ENCODE results near the gene SLC38A10. TPM values are rescaled to one million over a fixed set of nuclear protein-coding genes. Genes with fewer than 3 reads are reported as not detected.

Gene SLC38A10
- total and polyA plus RNA-seq, 10 of the 15 experiments (the other 5 are each of a cell fraction or from before 2014, with no cell fraction given): 0.52 to 67.9 (median 22.1) TPM

DNA sequence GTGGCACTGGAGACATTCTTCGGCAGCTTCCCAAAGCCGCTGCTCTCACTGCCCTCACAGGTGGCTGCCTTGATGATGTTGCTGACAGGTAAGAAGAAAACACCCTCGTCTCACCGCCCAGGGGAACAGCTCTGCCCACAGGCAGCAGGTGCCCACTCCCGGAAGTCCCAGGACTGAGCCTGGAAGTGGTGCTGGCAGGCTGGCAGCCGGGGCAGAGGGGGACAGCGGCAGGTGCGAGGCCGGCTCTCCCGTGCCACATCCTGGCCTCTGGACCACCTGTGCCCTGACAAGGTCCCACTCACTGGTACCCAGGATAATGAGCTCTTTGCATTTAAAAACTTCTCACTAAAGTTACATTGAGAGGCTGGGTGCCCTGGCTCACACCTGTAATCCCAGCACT, 92.8 kb downstream of the SLC38A10 start:
- CTCF ChIA-PET: no interaction called here
- no peak overlapping the region for H3K27ac ChIP-seq (ENCODE audit: control insufficient read depth, insufficient read depth)
- H3K9ac ChIP-seq (ENCODE audit: control insufficient read depth, insufficient read depth, low read length): no peak overlapping the region
- BruUV-seq (replicated peaks): no TSS peak
- in situ Hi-C loops (cut with MboI): no loop called here
- no peaks in the 10 kb centered on the region for H4K20me1 ChIP-seq (ENCODE audit: control insufficient read depth, insufficient read depth)
- H3K4me2 ChIP-seq (ENCODE audit: control insufficient read depth, insufficient read depth): no peak overlapping the region
- ATAC-seq: no peak
- RAD21 ChIA-PET (ENCODE audit: unreplicated experiment): no interaction called here
- peaks cover 4 to 8% of the 10 kb centered on the region in 2 experiments; a peak in 2 of 4 replicates for H3K36me3 ChIP-seq (ENCODE audit: control insufficient read depth in 2 of 2, insufficient read depth in 2 of 2, low read length in 1 of 2)
- no peaks in the 10 kb centered on the region for H3K9me3 ChIP-seq (replicated peaks; ENCODE audit: control insufficient read depth, insufficient read depth, low read length)
- H2AFZ ChIP-seq (ENCODE audit: control insufficient read depth, low read depth, low read length): no peak overlapping the region
- no peak for FAIRE-seq
- H3K4me3 ChIP-seq: no peak overlapping the region
- TF ChIP-seq GATAD2B (conservative IDR thresholded peaks at IDR 0.05; ENCODE audit: low read depth) (no peak), SIN3A (IDR thresholded peaks at IDR 0.05; ENCODE audit: low read depth, low read length) (no peak), STAT1 (conservative IDR thresholded peaks at IDR 0.05) (no peak), RBBP5 (conservative IDR thresholded peaks at IDR 0.05) (no peak), SREBF2 (IDR thresholded peaks at IDR 0.05; ENCODE audit: low read length) (no peak), TAF1 (IDR thresholded peaks at IDR 0.05; ENCODE audit: borderline replicate concordance, low read depth, low read length) (no peak), SIX5 (IDR thresholded peaks at IDR 0.05; ENCODE audit: low read depth, low read length, severe bottlenecking) (no peak), JUNB (IDR thresholded peaks at IDR 0.05) (no peak)
- TF ChIP-seq, protein P1, sequence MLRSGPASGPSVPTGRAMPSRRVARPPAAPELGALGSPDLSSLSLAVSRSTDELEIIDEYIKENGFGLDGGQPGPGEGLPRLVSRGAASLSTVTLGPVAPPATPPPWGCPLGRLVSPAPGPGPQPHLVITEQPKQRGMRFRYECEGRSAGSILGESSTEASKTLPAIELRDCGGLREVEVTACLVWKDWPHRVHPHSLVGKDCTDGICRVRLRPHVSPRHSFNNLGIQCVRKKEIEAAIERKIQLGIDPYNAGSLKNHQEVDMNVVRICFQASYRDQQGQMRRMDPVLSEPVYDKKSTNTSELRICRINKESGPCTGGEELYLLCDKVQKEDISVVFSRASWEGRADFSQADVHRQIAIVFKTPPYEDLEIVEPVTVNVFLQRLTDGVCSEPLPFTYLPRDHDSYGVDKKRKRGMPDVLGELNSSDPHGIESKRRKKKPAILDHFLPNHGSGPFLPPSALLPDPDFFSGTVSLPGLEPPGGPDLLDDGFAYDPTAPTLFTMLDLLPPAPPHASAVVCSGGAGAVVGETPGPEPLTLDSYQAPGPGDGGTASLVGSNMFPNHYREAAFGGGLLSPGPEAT (IDR thresholded peaks at IDR 0.05; ENCODE audit: low read depth): no peak
- TF ChIP-seq, protein P2, sequence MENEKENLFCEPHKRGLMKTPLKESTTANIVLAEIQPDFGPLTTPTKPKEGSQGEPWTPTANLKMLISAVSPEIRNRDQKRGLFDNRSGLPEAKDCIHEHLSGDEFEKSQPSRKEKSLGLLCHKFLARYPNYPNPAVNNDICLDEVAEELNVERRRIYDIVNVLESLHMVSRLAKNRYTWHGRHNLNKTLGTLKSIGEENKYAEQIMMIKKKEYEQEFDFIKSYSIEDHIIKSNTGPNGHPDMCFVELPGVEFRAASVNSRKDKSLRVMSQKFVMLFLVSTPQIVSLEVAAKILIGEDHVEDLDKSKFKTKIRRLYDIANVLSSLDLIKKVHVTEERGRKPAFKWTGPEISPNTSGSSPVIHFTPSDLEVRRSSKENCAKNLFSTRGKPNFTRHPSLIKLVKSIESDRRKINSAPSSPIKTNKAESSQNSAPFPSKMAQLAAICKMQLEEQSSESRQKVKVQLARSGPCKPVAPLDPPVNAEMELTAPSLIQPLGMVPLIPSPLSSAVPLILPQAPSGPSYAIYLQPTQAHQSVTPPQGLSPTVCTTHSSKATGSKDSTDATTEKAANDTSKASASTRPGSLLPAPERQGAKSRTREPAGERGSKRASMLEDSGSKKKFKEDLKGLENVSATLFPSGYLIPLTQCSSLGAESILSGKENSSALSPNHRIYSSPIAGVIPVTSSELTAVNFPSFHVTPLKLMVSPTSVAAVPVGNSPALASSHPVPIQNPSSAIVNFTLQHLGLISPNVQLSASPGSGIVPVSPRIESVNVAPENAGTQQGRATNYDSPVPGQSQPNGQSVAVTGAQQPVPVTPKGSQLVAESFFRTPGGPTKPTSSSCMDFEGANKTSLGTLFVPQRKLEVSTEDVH (IDR thresholded peaks at IDR 0.05; ENCODE audit: low read depth, partially characterized antibody): no peak
- TF ChIP-seq, protein P3, sequence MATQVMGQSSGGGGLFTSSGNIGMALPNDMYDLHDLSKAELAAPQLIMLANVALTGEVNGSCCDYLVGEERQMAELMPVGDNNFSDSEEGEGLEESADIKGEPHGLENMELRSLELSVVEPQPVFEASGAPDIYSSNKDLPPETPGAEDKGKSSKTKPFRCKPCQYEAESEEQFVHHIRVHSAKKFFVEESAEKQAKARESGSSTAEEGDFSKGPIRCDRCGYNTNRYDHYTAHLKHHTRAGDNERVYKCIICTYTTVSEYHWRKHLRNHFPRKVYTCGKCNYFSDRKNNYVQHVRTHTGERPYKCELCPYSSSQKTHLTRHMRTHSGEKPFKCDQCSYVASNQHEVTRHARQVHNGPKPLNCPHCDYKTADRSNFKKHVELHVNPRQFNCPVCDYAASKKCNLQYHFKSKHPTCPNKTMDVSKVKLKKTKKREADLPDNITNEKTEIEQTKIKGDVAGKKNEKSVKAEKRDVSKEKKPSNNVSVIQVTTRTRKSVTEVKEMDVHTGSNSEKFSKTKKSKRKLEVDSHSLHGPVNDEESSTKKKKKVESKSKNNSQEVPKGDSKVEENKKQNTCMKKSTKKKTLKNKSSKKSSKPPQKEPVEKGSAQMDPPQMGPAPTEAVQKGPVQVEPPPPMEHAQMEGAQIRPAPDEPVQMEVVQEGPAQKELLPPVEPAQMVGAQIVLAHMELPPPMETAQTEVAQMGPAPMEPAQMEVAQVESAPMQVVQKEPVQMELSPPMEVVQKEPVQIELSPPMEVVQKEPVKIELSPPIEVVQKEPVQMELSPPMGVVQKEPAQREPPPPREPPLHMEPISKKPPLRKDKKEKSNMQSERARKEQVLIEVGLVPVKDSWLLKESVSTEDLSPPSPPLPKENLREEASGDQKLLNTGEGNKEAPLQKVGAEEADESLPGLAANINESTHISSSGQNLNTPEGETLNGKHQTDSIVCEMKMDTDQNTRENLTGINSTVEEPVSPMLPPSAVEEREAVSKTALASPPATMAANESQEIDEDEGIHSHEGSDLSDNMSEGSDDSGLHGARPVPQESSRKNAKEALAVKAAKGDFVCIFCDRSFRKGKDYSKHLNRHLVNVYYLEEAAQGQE (IDR thresholded peaks at IDR 0.05; ENCODE audit: low read depth, low read length): no peak
- H3K79me2 ChIP-seq (ENCODE audit: control insufficient read depth, insufficient read depth, low read length): no peaks in the 10 kb centered on the region
- intact Hi-C loops (cut with micrococcal nuclease; ENCODE audit: unreplicated experiment): no loop called here
- WGBS (ENCODE audit: insufficient coverage, insufficient replicate concordance, low lambda C conversion rate, missing lambda C conversion rate): 96% methylated on average over 10 of the region's 10 CpGs
- no peak for DNase-seq (ENCODE audit: low read depth, low spot score)
- POLR2A ChIA-PET: no interaction called here
- SMC1A ChIA-PET (ENCODE audit: uncharacterized antibody, unreplicated experiment): no interaction called here
- no peaks in the 10 kb centered on the region for H3K4me1 ChIP-seq (ENCODE audit: control insufficient read depth, insufficient read depth, low read length)
- no peaks in the 10 kb centered on the region for H3K27me3 ChIP-seq (replicated peaks in 1 of 2; ENCODE audit: control insufficient read depth in 2 of 2, insufficient read depth in 2 of 2, low read length in 1 of 2)
